ENCODE data around the gene GRM8.

Gene GRM8

GRCh38 chr7:126656165-126656564, 596.6 kb downstream of the GRM8 start:
- DNase-seq, result no peak

GRCh38 chr7:126637538-126637937, 615.2 kb downstream of the GRM8 start:
- no peak for DNase-seq

GRCh38 chr7:126635545-126635944, 617.2 kb downstream of the GRM8 start:
- no peak for DNase-seq

GRCh38 chr7:126608339-126608776, 644.4 kb downstream of the GRM8 start:
- DNase-seq, result no peak

GRCh38 chr7:126606331-126606730, 646.4 kb downstream of the GRM8 start:
- DNase-seq, result no peak

GRCh38 chr7:126605553-126605952, 647.2 kb downstream of the GRM8 start:
- DNase-seq, result no peak

GRCh38 chr7:126605056-126605455, 647.7 kb downstream of the GRM8 start:
- peak; percentile 80 for DNase-seq

GRCh38 chr7:126589068-126589684, 663.6 kb downstream of the GRM8 start:
- no peak for DNase-seq

- DNase-seq, result peak; percentile 37
These were observed 674.4 kb downstream of the GRM8 start for GRCh38 chr7:126578338-126578737.

- DNase-seq, result no peak
These were observed 678.2 kb downstream of the GRM8 start for GRCh38 chr7:126574276-126575250.

- no peak for DNase-seq
These were observed 681.9 kb downstream of the GRM8 start for GRCh38 chr7:126570845-126571244.

GRCh38 chr7:126569402-126569801, 683.3 kb downstream of the GRM8 start:
- no peak for DNase-seq

GRCh38 chr7:126557271-126557670, 695.5 kb downstream of the GRM8 start:
- no peak for DNase-seq

- no peak for DNase-seq
These were observed 711.3 kb downstream of the GRM8 start for GRCh38 chr7:126541406-126541805.

GRCh38 chr7:126535176-126535575, 717.6 kb downstream of the GRM8 start:
- DNase-seq, result peak; percentile 10

- peak; percentile 37 for DNase-seq
These were observed 719.0 kb downstream of the GRM8 start for GRCh38 chr7:126533715-126534114.

- no peak for DNase-seq
These were observed 722.9 kb downstream of the GRM8 start for GRCh38 chr7:126529833-126530232.

GRCh38 chr7:126529254-126529653, 723.5 kb downstream of the GRM8 start:
- DNase-seq, result no peak

GRCh38 chr7:126525906-126526305, 726.8 kb downstream of the GRM8 start:
- no peak for DNase-seq

GRCh38 chr7:126524967-126525366, 727.8 kb downstream of the GRM8 start:
- DNase-seq, result no peak

- no peak for DNase-seq
These were observed 741.7 kb downstream of the GRM8 start for GRCh38 chr7:126511046-126511445.

- no peak for DNase-seq
These were observed 751.1 kb downstream of the GRM8 start for GRCh38 chr7:126501617-126502016.

- DNase-seq, result no peak
These were observed 753.3 kb downstream of the GRM8 start for GRCh38 chr7:126499481-126499880.

GRCh38 chr7:126495733-126496132, 757.0 kb downstream of the GRM8 start:
- DNase-seq, result no peak
